GM23338 (cell line): ENCODE results near the gene HMOX2.

Source experiments
- CTCF ChIP-seq, 2 experiments: fragments of 200-600 bp in 1 of 2; sonication (generic) in 1 of 2; conservative IDR thresholded peaks; 2 replicates each; pipeline versions ENCODE4 v1.5.1 to v1.6.1; 2016 to 2017; ENCODE audit warnings: antibody characterized with exemption in 2 of 2, low read depth in 2 of 2, mild to moderate bottlenecking in 2 of 2, moderate library complexity in 1 of 2
- STAT1 ChIP-seq: IDR thresholded peaks from one replicate; pipeline ENCODE4 v1.6.1; 2016; ENCODE audit warnings: antibody characterized with exemption; ENCODE audit not compliant: unreplicated experiment

GRCh38 chr16:4487955-4488498 is 11.8 kb downstream of the HMOX2 start:
- no peak for TF ChIP-seq CTCF (conservative IDR thresholded peaks at IDR 0.05; ENCODE audit: low read depth in 2 of 2)
- TF ChIP-seq STAT1, result no peak
